ENCODE data around the gene HPD.

The HPD gene

GRCh38 chr12:121823727-121824115, 34.9 kb downstream of the HPD start:
- H3K4me3 ChIP-seq (ENCODE audit: low read length) = no peak overlapping the region
- no peaks in the 10 kb centered on the region for H3F3A ChIP-seq (ENCODE audit: insufficient read depth, low read length)
- no peaks in the 10 kb centered on the region for H4K20me1 ChIP-seq (ENCODE audit: insufficient read depth, low read length)
- no peak overlapping the region for H2AFZ ChIP-seq (ENCODE audit: low read length)
- H3K4me2 ChIP-seq (ENCODE audit: low read depth, low read length) = no peak overlapping the region
- H3K79me2 ChIP-seq (ENCODE audit: low read length) = no peaks in the 10 kb centered on the region
- no peak for DNase-seq
- H3K27ac ChIP-seq (ENCODE audit: low read length) = no peak overlapping the region
- H3K4me1 ChIP-seq (ENCODE audit: low read length) = no peaks in the 10 kb centered on the region
- no peaks in the 10 kb centered on the region for H3K27me3 ChIP-seq (replicated peaks; ENCODE audit: insufficient read depth, low read length)
- no peaks in the 10 kb centered on the region for H3K36me3 ChIP-seq (replicated peaks; ENCODE audit: insufficient read depth, low read length)
- H3K9ac ChIP-seq (ENCODE audit: low read length) = no peak overlapping the region
- no peaks in the 10 kb centered on the region for H3K9me3 ChIP-seq (replicated peaks; ENCODE audit: insufficient read depth, low read length)
- no peak for TF ChIP-seq EZH2phosphoT487 (IDR thresholded peaks at IDR 0.05; ENCODE audit: low read length)
- no peak for TF ChIP-seq CTCF (IDR thresholded peaks at IDR 0.05; ENCODE audit: low read length)
- TF ChIP-seq EZH2 (optimal IDR thresholded peaks at IDR 0.05; ENCODE audit: low read depth, low read length) = no peak
- H3K9me2 ChIP-seq (replicated peaks; ENCODE audit: insufficient read depth, low read length) = no peaks in the 10 kb centered on the region

- no peaks in the 10 kb centered on the region for H3K4me1 ChIP-seq (ENCODE audit: low read length)
- no peak overlapping the region for H3K4me2 ChIP-seq (ENCODE audit: low read depth, low read length)
- no peaks in the 10 kb centered on the region for H3F3A ChIP-seq (ENCODE audit: insufficient read depth, low read length)
- no peaks in the 10 kb centered on the region for H3K36me3 ChIP-seq (replicated peaks; ENCODE audit: insufficient read depth, low read length)
- H3K9ac ChIP-seq (ENCODE audit: low read length) = no peak overlapping the region
- no peaks in the 10 kb centered on the region for H3K9me2 ChIP-seq (replicated peaks; ENCODE audit: insufficient read depth, low read length)
- no peaks in the 10 kb centered on the region for H4K20me1 ChIP-seq (ENCODE audit: insufficient read depth, low read length)
- no peak for DNase-seq
- H3K27me3 ChIP-seq (replicated peaks; ENCODE audit: insufficient read depth, low read length) = no peaks in the 10 kb centered on the region
- no peaks in the 10 kb centered on the region for H3K9me3 ChIP-seq (replicated peaks; ENCODE audit: insufficient read depth, low read length)
- TF ChIP-seq CTCF (IDR thresholded peaks at IDR 0.05; ENCODE audit: low read length) = no peak
- no peak for TF ChIP-seq EZH2phosphoT487 (IDR thresholded peaks at IDR 0.05; ENCODE audit: low read length)
- no peak for TF ChIP-seq EZH2 (optimal IDR thresholded peaks at IDR 0.05; ENCODE audit: low read depth, low read length)
- no peaks in the 10 kb centered on the region for H3K79me2 ChIP-seq (ENCODE audit: low read length)
- no peak overlapping the region for H3K4me3 ChIP-seq (ENCODE audit: low read length)
- no peak overlapping the region for H2AFZ ChIP-seq (ENCODE audit: low read length)
- no peak overlapping the region for H3K27ac ChIP-seq (ENCODE audit: low read length)
Observed at GRCh38 chr12:121823101-121823726, 35.4 kb downstream of the HPD start.

- DNase-seq = no peak
- Histone ChIP-seq H4K20me1 (ENCODE audit: insufficient read depth, low read length) (no peaks in the 10 kb centered on the region), H3K36me3 (replicated peaks; ENCODE audit: insufficient read depth, low read length) (no peaks in the 10 kb centered on the region), H3K79me2 (ENCODE audit: low read length) (no peaks in the 10 kb centered on the region), H3K9me2 (replicated peaks; ENCODE audit: insufficient read depth, low read length) (no peaks in the 10 kb centered on the region), H3K9ac (ENCODE audit: low read length) (no peak overlapping the region), H3K9me3 (replicated peaks; ENCODE audit: insufficient read depth, low read length) (no peaks in the 10 kb centered on the region), H3K4me1 (ENCODE audit: low read length) (no peaks in the 10 kb centered on the region), H2AFZ (ENCODE audit: low read length) (no peak overlapping the region), H3K27me3 (replicated peaks; ENCODE audit: insufficient read depth, low read length) (no peaks in the 10 kb centered on the region), H3K4me3 (ENCODE audit: low read length) (no peak overlapping the region), H3K27ac (ENCODE audit: low read length) (no peak overlapping the region), H3F3A (ENCODE audit: insufficient read depth, low read length) (no peaks in the 10 kb centered on the region), H3K4me2 (ENCODE audit: low read depth, low read length) (no peak overlapping the region)
- no peak for TF ChIP-seq CTCF (IDR thresholded peaks at IDR 0.05; ENCODE audit: low read length)
- no peak for TF ChIP-seq EZH2 (optimal IDR thresholded peaks at IDR 0.05; ENCODE audit: low read depth, low read length)
- no peak for TF ChIP-seq EZH2phosphoT487 (IDR thresholded peaks at IDR 0.05; ENCODE audit: low read length)
Observed at GRCh38 chr12:121822393-121823100, 36.1 kb downstream of the HPD start.
